ENCODE measurements around the gene DDX55. TPM values are rescaled to one million over a fixed set of nuclear protein-coding genes. Genes with fewer than 3 reads are reported as not detected.

DDX55 gene
- total and polyA plus RNA-seq, 2 of the 13 experiments (the other 11 are each of a cell fraction or from before 2014, with no cell fraction given): 22.2 to 37.0 TPM

GRCh38 chr12:123633379-123634141 is 31.7 kb downstream of the DDX55 start, which contains the start of the genes EIF2B1 and GTF2H3 (continued):
- TF ChIP-seq HDAC6 (IDR thresholded peaks at IDR 0.05; ENCODE audit: low read depth, low read length) (no peak), FOXC1 (CRISPR knock-in tag; IDR thresholded peaks at IDR 0.05; ENCODE audit: borderline replicate concordance) (peak; percentile 72; the same call in 1 of the 2 replicates), SUZ12 (IDR thresholded peaks at IDR 0.05; ENCODE audit: low read depth, low read length) (no peak), ZNF280B (CRISPR knock-in tag; IDR thresholded peaks at IDR 0.05; ENCODE audit: borderline replicate concordance) (no peak; the same call in none of the 2 replicates), ZNF10 (CRISPR knock-in tag; IDR thresholded peaks at IDR 0.05; ENCODE audit: borderline replicate concordance, low read depth) (no peak), PTBP1 (IDR thresholded peaks at IDR 0.05; ENCODE audit: low read depth, low read length, poor library complexity, severe bottlenecking) (peak; percentile 36), TAF15 (IDR thresholded peaks at IDR 0.05; ENCODE audit: low read depth, low read length, poor library complexity, severe bottlenecking) (no peak), WIZ (CRISPR knock-in tag; IDR thresholded peaks at IDR 0.05) (peak; percentile 41; the same call in 1 of the 2 replicates), ATAD3A (CRISPR knock-in tag; IDR thresholded peaks at IDR 0.05) (no peak), RNF2 (conservative IDR thresholded peaks at IDR 0.05; ENCODE audit: low read depth) (no peak), RARG (CRISPR knock-in tag; IDR thresholded peaks at IDR 0.05; ENCODE audit: low read depth) (no peak), ZNF335 (CRISPR knock-in tag; IDR thresholded peaks at IDR 0.05) (peak; percentile 62; the same call in 1 of the 2 replicates), ZKSCAN1 (IDR thresholded peaks at IDR 0.05; ENCODE audit: low read length) (peak; percentile 56; the same call in 1 of the 2 replicates), DDIT3 (CRISPR knock-in tag; IDR thresholded peaks at IDR 0.05) (no peak), ZNF83 (CRISPR knock-in tag; IDR thresholded peaks at IDR 0.05; ENCODE audit: borderline replicate concordance) (no peak), MTERF4 (CRISPR knock-in tag; IDR thresholded peaks at IDR 0.05) (peak; percentile 64), MED1 (CRISPR knock-in tag; IDR thresholded peaks at IDR 0.05) (peak; percentile 91)
- TF ChIP-seq, protein P1, sequence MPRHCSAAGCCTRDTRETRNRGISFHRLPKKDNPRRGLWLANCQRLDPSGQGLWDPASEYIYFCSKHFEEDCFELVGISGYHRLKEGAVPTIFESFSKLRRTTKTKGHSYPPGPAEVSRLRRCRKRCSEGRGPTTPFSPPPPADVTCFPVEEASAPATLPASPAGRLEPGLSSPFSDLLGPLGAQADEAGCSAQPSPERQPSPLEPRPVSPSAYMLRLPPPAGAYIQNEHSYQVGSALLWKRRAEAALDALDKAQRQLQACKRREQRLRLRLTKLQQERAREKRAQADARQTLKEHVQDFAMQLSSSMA (CRISPR knock-in tag; IDR thresholded peaks at IDR 0.05): peak; percentile 96
- TF ChIP-seq, protein P2, sequence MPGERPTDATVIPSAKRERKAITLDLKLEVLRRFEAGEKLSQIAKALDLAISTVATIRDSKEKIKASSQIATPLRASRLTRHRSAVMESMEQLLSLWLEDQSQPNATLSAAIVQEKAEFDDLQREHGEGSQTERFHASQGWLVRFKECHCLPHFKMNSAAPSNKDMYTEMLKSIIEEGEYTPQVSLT (CRISPR knock-in tag; IDR thresholded peaks at IDR 0.05; ENCODE audit: borderline replicate concordance, low read depth): no peak
- TF ChIP-seq, protein P3, sequence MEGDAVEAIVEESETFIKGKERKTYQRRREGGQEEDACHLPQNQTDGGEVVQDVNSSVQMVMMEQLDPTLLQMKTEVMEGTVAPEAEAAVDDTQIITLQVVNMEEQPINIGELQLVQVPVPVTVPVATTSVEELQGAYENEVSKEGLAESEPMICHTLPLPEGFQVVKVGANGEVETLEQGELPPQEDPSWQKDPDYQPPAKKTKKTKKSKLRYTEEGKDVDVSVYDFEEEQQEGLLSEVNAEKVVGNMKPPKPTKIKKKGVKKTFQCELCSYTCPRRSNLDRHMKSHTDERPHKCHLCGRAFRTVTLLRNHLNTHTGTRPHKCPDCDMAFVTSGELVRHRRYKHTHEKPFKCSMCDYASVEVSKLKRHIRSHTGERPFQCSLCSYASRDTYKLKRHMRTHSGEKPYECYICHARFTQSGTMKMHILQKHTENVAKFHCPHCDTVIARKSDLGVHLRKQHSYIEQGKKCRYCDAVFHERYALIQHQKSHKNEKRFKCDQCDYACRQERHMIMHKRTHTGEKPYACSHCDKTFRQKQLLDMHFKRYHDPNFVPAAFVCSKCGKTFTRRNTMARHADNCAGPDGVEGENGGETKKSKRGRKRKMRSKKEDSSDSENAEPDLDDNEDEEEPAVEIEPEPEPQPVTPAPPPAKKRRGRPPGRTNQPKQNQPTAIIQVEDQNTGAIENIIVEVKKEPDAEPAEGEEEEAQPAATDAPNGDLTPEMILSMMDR (CRISPR knock-in tag; IDR thresholded peaks at IDR 0.05): peak; percentile 43
- TF ChIP-seq, protein P4, sequence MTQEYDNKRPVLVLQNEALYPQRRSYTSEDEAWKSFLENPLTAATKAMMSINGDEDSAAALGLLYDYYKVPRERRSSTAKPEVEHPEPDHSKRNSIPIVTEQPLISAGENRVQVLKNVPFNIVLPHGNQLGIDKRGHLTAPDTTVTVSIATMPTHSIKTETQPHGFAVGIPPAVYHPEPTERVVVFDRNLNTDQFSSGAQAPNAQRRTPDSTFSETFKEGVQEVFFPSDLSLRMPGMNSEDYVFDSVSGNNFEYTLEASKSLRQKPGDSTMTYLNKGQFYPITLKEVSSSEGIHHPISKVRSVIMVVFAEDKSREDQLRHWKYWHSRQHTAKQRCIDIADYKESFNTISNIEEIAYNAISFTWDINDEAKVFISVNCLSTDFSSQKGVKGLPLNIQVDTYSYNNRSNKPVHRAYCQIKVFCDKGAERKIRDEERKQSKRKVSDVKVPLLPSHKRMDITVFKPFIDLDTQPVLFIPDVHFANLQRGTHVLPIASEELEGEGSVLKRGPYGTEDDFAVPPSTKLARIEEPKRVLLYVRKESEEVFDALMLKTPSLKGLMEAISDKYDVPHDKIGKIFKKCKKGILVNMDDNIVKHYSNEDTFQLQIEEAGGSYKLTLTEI (CRISPR knock-in tag; conservative IDR thresholded peaks at IDR 0.05): no peak

Data from HepG2 (cell line).